Psoas muscle (tissue), 8 donors: ENCODE measurements around the gene SYT2. TPM values are rescaled to one million over a fixed set of nuclear protein-coding genes. Genes with fewer than 3 reads are reported as not detected.
"Not testable (repeated sequence)": the region's sequence is repeated elsewhere in the genome, so short reads cannot be mapped to it uniquely, and the experiment has no call there.

Experiments
- ATAC-seq, 4 donors: fragments of 200-7000 bp; cut with Tn5 transposase; one replicate each; pipeline ENCODE4 v1.9.1; 2020; ENCODE audit warnings: moderate library complexity in 3 of 4, mild to moderate bottlenecking in 2 of 4
- DNase-seq, 2 donors: peaks; one replicate each; pipeline ENCODE4 v3.0.0-alpha.2; 2020
- H3K27ac ChIP-seq: fragments of 200-600 bp; one replicate; pipeline ENCODE4 v1.8.0; 2022
- H3K27me3 ChIP-seq, 3 donors: fragments of 200-600 bp in 1 of 3; one replicate each; pipeline versions ENCODE4 v1.6.1 to v1.8.0; 2013 to 2022; ENCODE audit warnings: low read length in 2 of 3, mild to moderate bottlenecking in 2 of 3, moderate library complexity in 1 of 3; ENCODE audit not compliant: insufficient read depth in 3 of 3
- H3K36me3 ChIP-seq, 2 donors: fragments of 200-600 bp in 1 of 2; one replicate each; pipeline versions ENCODE4 v1.6.1 to v1.8.0; 2013 to 2022; ENCODE audit warnings: low read depth in 1 of 2, mild to moderate bottlenecking in 1 of 2, moderate library complexity in 1 of 2; ENCODE audit not compliant: insufficient read depth in 1 of 2
- H3K4me1 ChIP-seq: fragments of 200-600 bp; one replicate; pipeline ENCODE4 v1.8.0; 2022
- H3K4me3 ChIP-seq: fragments of 200-600 bp; one replicate; pipeline ENCODE4 v1.8.0; 2022; ENCODE audit warnings: mild to moderate bottlenecking
- H3K9me3 ChIP-seq: fragments of 200-600 bp; one replicate; pipeline ENCODE4 v1.8.0; 2022
- WGBS, 3 donors: extraction: QIAGEN DNeasy Blood & Tissue Kit; methylation state at CpG; one replicate each; pipeline versions ENCODE4 v1.1.6 to v1.1.7; 2013; 5-methylcytosine and 5-hydroxymethylcytosine counted together
- intact Hi-C, 2 donors: fragments of 100-400 bp; cut with DNase I; formaldehyde crosslinking; loops; one replicate each; pipeline versions ENCODE4 v1.11.0 to v1.14.2; 2022
- polyA plus RNA-seq, 3 donors: library from polyadenylated mRNA; stranded (reverse); fragments of 200-250 nt; gene quantifications; one replicate each; pipeline ENCODE4 v1.2.3, GENCODE V29; 2013
- total RNA-seq, 4 donors: library from RNA; stranded (reverse); fragmentation: NEBNext Ultra II Directional in 2 of 4; extraction: Animal tissue kit (Norgen Biotek cat#: 25700) in 2 of 4; gene quantifications; one replicate each; pipeline versions ENCODE4 v1.2.1 to v1.2.4, GENCODE V29; 2021 to 2023
- TF ChIP-seq, protein P1 (sequence below): fragments of 200-600 bp; IDR thresholded peaks from one replicate; pipeline ENCODE4 v1.8.0; 2022; ENCODE audit warnings: antibody characterized with exemption
- donor health status: healthy with polysubstance abuse.
- donor health status: DM: no; HTN: no; CAD: no; lungs with moderate emphysema.
- donor health status: Bipolar disorder and iron deficiency.
- donor health status: healthy.
- donor health status: DM: yes; HTN: yes; CAD: no.
- donor health status: DM: no; HTN: no; CAD: no.
- donor health status: DM: no; HTN: no; CAD: no.
- donor health status: DM: yes; HTN: yes; CAD: no.

The SYT2 gene
- total and polyA plus RNA-seq, 7 donors, result 0.01 to 0.02 TPM; not detected in 5

DNA sequence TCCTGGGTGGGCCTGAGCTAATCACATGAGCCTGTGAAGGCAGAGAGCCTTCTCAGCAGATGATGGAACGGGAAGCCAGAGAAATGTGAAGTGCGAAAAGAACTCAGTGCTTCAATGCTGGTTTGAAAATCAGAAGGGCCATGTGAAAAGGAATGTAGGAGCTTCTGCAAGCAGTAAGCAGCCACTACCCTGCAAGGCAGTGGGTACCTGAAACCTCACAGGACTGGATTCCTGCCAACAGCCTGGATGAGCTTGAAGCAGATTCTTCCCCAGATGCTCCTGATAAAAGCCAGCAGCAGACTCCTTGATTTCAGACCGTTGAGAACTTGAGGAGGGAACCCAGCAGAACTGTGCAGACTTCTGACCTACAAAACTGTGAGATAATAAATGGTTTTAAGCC lies 158.6 kb downstream of the SYT2 start:
- H3K36me3 ChIP-seq, result no peaks in the 10 kb centered on the region
- ATAC-seq (no peak), DNase-seq (no peak)
- intact Hi-C loops, result no loop called here
- H3K27me3 ChIP-seq, result no peaks in the 10 kb centered on the region
- H3K27ac ChIP-seq, result no peak overlapping the region
- H3K4me1 ChIP-seq, result peaks cover 47% of the 10 kb centered on the region
- no peaks in the 10 kb centered on the region for H3K9me3 ChIP-seq
- WGBS, 3 donors, result 39 to 67% (median 45%) methylated on average over 3 of the region's 3 CpGs
- H3K4me3 ChIP-seq, result no peak overlapping the region
- TF ChIP-seq, protein P1, sequence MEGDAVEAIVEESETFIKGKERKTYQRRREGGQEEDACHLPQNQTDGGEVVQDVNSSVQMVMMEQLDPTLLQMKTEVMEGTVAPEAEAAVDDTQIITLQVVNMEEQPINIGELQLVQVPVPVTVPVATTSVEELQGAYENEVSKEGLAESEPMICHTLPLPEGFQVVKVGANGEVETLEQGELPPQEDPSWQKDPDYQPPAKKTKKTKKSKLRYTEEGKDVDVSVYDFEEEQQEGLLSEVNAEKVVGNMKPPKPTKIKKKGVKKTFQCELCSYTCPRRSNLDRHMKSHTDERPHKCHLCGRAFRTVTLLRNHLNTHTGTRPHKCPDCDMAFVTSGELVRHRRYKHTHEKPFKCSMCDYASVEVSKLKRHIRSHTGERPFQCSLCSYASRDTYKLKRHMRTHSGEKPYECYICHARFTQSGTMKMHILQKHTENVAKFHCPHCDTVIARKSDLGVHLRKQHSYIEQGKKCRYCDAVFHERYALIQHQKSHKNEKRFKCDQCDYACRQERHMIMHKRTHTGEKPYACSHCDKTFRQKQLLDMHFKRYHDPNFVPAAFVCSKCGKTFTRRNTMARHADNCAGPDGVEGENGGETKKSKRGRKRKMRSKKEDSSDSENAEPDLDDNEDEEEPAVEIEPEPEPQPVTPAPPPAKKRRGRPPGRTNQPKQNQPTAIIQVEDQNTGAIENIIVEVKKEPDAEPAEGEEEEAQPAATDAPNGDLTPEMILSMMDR, result no peak

DNA sequence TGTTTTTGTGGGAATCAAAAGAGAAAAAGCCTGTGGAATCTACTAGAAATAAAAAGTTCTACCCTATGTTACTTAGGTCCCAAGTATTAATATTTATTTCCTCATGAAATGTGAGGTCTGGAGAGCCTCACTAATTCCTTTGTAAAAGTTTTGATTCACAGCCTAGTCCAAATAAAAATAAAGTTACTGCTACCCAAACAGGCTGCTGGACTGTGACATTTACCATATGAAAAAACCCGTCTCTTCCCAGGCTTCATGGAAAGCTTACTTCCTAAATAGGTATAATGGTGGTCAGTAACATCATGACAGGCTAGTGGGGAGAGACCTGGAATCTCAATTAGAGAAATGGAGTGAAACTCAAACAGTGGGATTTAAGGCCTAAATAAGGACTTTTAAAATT lies 160.2 kb downstream of the SYT2 start:
- not testable (repeated sequence) for ATAC-seq
- 84 to 89% (median 86%) methylated on average over 1 of the region's 1 CpG for WGBS, 3 donors

DNA sequence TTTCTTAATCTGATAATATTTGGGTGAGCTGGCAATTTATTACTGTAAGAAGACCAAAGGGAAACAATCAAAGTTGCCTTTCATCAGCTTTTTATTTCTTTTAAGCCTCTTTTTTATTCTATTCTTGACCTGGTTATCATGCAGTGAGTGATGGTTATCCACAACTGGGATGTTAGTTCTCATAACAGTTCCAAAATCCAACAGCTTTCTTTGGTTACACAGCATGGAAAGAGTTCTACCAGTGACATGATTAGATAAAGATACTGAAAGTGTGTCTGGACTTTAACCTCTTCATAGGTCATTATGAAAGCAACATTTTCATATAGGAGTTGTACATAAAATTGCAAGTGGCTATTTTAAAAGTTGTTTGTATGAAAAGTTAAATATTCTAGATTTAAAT lies 163.0 kb downstream of the SYT2 start:
- intact Hi-C loops, result no loop called here
- no peak for ATAC-seq
- H3K4me1 ChIP-seq, result peaks cover 58% of the 10 kb centered on the region

More for the DNA sequence above, 160.2 kb downstream of the SYT2 start:
- H3K4me3 ChIP-seq, DNase-seq, H3K27me3 ChIP-seq, H3K36me3 ChIP-seq, intact Hi-C loops, H3K9me3 ChIP-seq: not testable (repeated sequence)
- H3K27ac ChIP-seq, result peak overlapping the region; percentile 10
- H3K4me1 ChIP-seq, result peaks cover 59% of the 10 kb centered on the region

DNA sequence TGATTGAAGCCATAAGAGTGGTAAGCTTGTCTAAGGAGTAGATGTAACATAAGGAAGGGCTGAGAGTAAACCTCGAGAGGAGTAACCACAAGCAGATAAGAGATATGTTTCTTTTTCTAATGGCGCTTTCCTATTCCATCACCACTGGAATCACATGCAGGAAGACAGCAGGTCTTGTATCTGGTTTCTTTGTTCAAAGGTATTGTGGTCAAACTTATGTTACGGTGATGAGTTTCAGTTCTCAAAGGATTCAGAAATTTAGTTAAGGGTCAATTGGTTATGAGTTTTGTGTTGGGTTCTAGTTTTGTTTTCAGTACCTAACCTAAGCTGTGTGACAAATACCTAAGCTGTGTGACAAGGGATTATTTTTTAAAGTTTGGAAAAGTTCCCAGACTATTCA lies 163.5 kb downstream of the SYT2 start:
- H3K9me3 ChIP-seq, H3K36me3 ChIP-seq, intact Hi-C loops, H3K27me3 ChIP-seq, DNase-seq: not testable (repeated sequence)
- Histone ChIP-seq H3K27ac (peak overlapping the region; percentile 75), H3K4me3 (peak overlapping the region; percentile 25), H3K4me1 (peaks cover 53% of the 10 kb centered on the region)
- peak in 1 of 4 donors; percentile 24 for ATAC-seq
- 60 to 79% (median 66%) methylated on average over 3 of the region's 3 CpGs for WGBS, 3 donors

More for the DNA sequence above, 163.0 kb downstream of the SYT2 start:
- Histone ChIP-seq H3K36me3 (no peaks in the 10 kb centered on the region), H3K9me3 (no peaks in the 10 kb centered on the region), H3K4me3 (no peak overlapping the region), H3K27me3 (no peaks in the 10 kb centered on the region), H3K27ac (peak overlapping the region; percentile 75)
- no peak for DNase-seq
- TF ChIP-seq, protein P1, result no peak

DNA sequence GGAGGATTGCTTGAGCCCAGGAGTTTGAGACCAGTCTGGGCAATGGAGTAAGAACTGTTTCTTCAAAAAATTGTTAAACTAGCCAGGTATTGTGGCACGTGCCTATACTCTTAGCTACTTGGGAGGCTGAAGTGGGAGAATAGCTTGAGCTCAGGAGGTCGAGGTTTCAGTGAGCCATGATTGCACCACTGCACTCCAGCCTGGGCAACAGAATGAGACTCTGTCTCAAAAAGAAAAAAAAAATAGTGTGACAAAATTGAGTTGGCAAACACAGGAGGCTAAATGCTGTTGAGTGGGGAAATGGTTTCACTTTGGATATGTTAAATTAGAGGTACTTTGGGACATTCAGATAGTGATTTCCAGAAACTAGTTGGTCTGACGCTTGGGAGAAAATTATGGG lies 163.9 kb downstream of the SYT2 start:
- peaks cover 50% of the 10 kb centered on the region for H3K4me1 ChIP-seq
- H3K9me3 ChIP-seq, H3K36me3 ChIP-seq, intact Hi-C loops, H3K27me3 ChIP-seq: not testable (repeated sequence)
- DNase-seq (peak in 1 of 2 donors; percentile 23), ATAC-seq (peak in 3 of 4 donors; percentile 6 to 27 (median 19))
- 47 to 67% (median 51%) methylated on average over 3 of the region's 3 CpGs for WGBS, 3 donors
- H3K27ac ChIP-seq, result peak overlapping the region; percentile 75
- peak overlapping the region; percentile 25 for H3K4me3 ChIP-seq

DNA sequence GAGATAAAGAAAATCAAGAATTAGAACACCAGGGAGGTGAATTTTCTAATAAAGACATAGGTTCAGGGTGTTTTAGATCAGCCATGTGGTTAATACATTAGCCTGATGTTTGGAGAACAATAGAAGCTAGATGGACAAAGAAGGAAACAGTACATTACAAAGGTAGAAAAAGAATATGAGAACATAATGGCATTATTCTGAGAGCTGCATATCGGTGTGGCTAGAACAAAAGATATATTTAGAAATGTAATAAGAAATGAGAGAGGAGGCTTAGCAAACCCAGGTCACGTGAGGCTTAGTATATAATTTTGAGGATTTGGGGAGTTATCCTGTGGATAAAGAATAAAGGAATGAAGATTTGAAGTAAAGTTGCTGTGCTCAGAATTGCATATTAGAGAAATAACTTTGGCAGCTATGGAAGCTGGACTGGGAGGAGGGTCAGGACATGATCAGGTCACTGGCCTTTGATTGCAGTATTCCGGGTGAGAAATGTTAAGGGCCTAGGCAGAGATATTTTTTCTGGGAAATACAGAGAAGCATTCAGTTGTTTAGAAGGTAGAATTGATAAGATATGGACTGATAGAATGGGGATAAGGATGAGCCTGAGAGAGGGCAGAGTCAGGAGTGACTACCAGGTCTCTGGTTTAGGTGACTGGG lies 164.5 kb downstream of the SYT2 start:
- H3K27me3 ChIP-seq, DNase-seq, H3K9me3 ChIP-seq, intact Hi-C loops, H3K36me3 ChIP-seq, H3K4me3 ChIP-seq: not testable (repeated sequence)
- Histone ChIP-seq H3K4me1 (peaks cover 50% of the 10 kb centered on the region), H3K27ac (peak overlapping the region; percentile 75)
- ATAC-seq, result peak; percentile 18 to 53 (median 48)
- WGBS, 3 donors, result 16 to 27% (median 17%) methylated on average over 3 of the region's 3 CpGs

DNA sequence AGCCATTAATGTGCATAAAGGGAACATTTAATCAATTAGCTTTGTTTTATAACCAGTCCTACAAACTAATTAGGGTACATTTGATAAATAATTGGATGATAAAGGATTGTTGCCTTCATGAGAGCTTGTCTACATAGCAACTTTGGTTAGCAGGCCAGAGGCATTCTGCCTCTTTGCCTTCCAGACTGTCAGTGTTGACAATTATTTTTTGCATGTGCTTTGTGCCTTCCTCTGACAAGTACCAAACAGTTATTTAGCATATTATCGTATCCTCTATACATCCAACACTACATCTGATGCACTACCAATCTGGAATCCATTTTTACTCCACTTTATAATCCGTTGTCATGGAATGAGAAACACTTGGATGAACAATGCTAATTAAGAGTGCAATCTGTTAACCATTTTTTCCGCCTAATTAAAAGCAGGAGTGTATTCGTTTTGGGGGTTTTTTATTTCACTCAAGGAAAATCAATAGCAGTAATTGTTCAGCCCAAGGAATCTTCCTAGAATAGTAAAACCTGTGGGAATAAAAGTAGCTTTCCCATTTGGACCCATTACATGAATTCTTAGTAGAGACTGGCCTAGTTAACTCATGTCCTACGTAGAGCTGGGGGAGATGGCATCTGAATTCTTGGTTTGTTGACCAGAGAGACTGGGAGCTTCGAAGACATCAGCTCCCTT lies 165.3 kb downstream of the SYT2 start:
- H3K36me3 ChIP-seq, DNase-seq, H3K9me3 ChIP-seq, ATAC-seq, H3K27me3 ChIP-seq, H3K4me3 ChIP-seq, intact Hi-C loops: not testable (repeated sequence)
- WGBS, 3 donors, result 70 to 78% (median 76%) methylated on average over 6 of the region's 6 CpGs
- H3K4me1 ChIP-seq, result peaks cover 52% of the 10 kb centered on the region
- peak overlapping the region; percentile 75 for H3K27ac ChIP-seq

DNA sequence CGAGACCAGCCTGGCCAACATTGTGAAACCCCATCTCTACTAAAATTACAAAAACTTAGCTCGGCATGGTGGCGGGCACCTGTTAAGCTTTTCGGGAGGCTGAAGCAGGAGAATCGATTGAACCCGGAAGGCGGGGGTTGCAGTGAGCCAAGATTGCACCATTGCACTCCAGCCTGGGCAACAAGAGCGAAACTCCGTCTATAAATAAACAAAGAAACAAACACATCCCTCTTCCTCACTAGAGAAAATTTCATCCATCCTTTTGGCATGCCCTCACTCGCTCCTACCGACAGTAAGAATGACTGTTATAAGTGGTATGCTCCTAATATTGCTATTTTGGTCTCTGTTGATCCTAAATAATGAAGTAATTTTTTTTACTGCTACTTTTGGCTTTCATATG lies 166.7 kb downstream of the SYT2 start:
- peak overlapping the region; percentile 26 for H3K4me3 ChIP-seq
- H3K36me3 ChIP-seq, result not testable (repeated sequence)

DNA sequence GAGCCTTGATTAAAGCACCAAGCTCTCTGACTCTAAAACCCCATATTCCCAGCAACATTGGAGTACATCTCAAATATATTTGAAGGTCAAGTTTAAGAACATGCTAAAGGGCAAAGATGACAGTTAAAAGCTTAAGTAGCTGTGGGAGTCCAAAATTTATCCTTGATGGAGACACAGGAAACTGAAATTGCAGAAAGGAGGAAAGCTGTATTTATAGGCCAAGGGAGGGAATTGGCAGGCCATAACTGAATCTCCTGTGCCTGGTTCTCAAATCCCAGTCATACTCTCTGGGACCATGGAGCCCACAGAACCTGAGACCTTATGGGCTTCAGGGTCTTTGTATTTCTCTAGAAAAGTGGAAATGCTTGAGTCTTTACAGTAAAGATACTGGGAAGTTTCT lies 167.8 kb downstream of the SYT2 start:
- intact Hi-C loops, result not testable (repeated sequence)

More for the DNA sequence above, 166.7 kb downstream of the SYT2 start:
- intact Hi-C loops, H3K27me3 ChIP-seq, H3K9me3 ChIP-seq: not testable (repeated sequence)
- H3K4me1 ChIP-seq, result peaks cover 64% of the 10 kb centered on the region
- peak; percentile 29 to 70 for DNase-seq
- peak; percentile 30 to 71 (median 66) for ATAC-seq
- H3K27ac ChIP-seq, result peak overlapping the region; percentile 75
- 24 to 38% (median 35%) methylated on average over 11 of the region's 11 CpGs for WGBS, 3 donors

More for the DNA sequence above, 167.8 kb downstream of the SYT2 start:
- H3K9me3 ChIP-seq, H3K27me3 ChIP-seq, H3K36me3 ChIP-seq, ATAC-seq, DNase-seq: not testable (repeated sequence)
- Histone ChIP-seq H3K4me1 (peaks cover 60% of the 10 kb centered on the region), H3K27ac (peak overlapping the region; percentile 75), H3K4me3 (peak overlapping the region; percentile 51)
